ENCODE results near the gene CYSLTR2.
"Not testable (repeated sequence)": the region's sequence is repeated elsewhere in the genome, so short reads cannot be mapped to it uniquely, and the experiment has no call there.

The CYSLTR2 gene

GRCh38 chr13:48696676-48697075, 42.9 kb downstream of the CYSLTR2 start:
- not testable (repeated sequence) for DNase-seq

DNA sequence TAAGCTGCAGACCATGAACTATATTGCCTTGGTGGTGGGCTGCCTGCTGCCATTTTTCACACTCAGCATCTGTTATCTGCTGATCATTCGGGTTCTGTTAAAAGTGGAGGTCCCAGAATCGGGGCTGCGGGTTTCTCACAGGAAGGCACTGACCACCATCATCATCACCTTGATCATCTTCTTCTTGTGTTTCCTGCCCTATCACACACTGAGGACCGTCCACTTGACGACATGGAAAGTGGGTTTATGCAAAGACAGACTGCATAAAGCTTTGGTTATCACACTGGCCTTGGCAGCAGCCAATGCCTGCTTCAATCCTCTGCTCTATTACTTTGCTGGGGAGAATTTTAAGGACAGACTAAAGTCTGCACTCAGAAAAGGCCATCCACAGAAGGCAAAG, 53.7 kb downstream of the CYSLTR2 start:
- no peak for DNase-seq

GRCh38 chr13:48708764-48709163, 55.0 kb downstream of the CYSLTR2 start:
- no peak for DNase-seq

GRCh38 chr13:48709213-48709612, 55.5 kb downstream of the CYSLTR2 start:
- DNase-seq = no peak

DNA sequence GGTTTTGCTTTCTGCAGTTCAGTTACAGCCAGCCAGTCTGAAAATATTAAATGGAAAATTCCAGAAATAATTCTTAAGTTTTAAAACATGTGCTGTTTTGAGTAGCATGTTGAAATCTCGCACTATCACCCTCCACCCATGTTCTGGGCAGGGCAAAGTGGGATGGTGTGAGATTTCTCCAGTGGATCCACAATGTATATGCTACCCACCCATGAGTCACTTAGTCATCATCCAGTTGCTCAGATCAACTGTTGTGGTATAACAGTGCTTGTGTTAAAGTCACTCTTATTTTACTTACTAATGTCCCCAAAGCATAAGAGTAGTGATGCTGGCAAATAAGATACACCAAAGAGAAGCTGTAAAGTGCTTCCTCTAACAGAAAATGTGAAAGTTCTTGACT, 56.4 kb downstream of the CYSLTR2 start:
- no peak for DNase-seq

GRCh38 chr13:48712141-48712540, 58.4 kb downstream of the CYSLTR2 start:
- DNase-seq = no peak

- DNase-seq = no peak
Observed at GRCh38 chr13:48715977-48716376, 62.2 kb downstream of the CYSLTR2 start.

DNA sequence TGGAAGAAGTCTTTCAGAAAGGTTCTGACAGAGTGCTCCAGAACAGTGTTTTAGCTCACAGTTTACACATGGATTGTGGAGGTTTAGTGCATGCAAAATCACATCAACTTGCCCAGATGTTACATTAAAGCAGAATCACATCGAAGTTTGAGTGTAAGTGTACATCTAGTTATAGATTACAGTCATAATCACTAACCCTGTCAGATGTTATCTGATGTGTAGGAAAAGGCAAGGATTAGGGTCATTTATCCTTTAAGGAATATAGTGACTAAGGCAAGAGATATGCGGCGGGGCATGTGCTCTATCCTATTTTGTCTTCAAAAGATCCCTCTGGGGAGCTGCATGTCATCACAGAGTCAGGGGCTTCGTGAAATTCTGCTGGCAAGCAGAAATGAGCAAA, 66.9 kb downstream of the CYSLTR2 start:
- no peak for DNase-seq

DNA sequence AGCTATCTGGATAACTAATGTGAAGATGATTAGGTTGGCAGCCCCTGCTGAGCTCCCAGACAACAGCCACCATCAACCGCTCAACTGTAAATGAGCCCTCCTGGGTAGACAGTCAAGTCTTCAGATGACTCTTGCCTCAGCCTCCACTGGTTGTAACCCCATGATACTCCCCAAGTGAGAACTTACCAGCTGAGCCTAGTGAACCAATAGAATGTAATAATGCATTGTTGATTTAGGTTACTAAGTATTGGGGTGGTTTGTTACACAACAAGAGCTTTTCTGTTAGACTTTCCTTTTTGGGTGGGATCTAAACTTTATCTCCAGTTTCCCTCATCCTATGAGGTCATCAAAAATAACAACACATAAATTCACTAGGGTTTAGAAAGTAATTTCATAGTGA, 69.4 kb downstream of the CYSLTR2 start:
- DNase-seq = no peak

GRCh38 chr13:48725271-48725670, 71.5 kb downstream of the CYSLTR2 start:
- no peak for DNase-seq

DNA sequence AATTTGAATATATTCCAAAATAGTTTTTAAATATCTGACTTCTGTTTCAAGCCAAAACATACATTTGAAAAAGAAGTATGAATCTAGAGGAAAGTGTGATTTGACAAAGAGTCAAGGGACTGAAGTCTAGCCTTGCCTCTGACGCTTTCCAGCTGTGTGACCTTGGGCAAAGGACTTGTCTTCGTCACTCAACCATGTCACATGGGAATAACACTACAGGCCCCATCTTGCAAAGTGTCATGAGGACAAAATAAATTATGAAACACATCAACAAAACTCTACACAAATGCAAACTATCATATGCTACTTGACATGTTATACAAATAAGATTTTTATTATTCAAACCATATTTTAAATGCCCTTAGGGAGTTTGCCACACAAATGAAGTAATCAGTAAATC, 73.0 kb downstream of the CYSLTR2 start:
- no peak for DNase-seq

- no peak for DNase-seq
Observed at GRCh38 chr13:48727241-48728011, 73.7 kb downstream of the CYSLTR2 start.

DNA sequence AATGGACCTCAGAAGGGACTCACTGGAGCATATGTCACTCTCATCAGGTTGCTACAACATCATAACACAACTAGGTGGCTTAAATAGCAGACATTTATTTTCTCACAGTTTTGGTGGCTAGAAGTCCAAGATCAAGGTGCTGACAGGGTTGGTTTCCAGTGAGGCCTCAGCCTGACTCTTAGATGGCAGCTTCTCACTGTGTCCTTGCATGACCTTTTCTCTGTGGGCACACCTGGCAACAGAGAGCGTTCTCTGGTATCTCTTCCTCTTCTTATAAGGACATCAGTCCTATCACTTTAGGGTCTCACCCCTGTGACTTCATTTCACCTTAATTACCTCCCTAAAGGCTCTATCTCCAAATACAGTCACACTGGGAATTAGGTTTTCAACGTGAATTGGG, 74.5 kb downstream of the CYSLTR2 start:
- DNase-seq = no peak

DNA sequence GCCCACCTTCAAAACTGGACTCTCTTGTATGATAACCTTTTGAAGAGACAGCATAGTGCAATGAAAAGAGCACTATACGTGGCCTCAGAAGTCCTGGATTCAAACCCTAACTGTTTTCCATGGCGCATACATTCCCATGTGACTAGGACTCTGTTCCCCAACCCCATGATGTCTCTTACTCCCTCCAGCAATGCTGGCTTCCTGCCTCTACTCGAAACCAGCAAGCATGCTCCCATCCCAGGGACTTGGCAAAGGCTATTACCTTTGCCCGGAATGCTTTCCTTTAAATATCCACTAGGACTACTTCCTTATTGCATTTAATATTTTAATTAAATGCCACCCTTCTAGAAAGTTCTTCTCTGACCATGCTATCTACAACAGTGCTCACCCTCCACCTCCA, 75.1 kb downstream of the CYSLTR2 start:
- no peak for DNase-seq

- peak in 3 of 4 experiments; percentile 34 to 43 (median 42) for DNase-seq
Observed at GRCh38 chr13:48729856-48730255, 76.1 kb downstream of the CYSLTR2 start.

- DNase-seq = peak in 3 of 4 experiments; percentile 21 to 59 (median 26)
Observed at GRCh38 chr13:48731001-48731658, 77.4 kb downstream of the CYSLTR2 start.

- peak; percentile 47 to 82 (median 65) for DNase-seq
Observed at GRCh38 chr13:48731957-48732569, 78.3 kb downstream of the CYSLTR2 start.

DNA sequence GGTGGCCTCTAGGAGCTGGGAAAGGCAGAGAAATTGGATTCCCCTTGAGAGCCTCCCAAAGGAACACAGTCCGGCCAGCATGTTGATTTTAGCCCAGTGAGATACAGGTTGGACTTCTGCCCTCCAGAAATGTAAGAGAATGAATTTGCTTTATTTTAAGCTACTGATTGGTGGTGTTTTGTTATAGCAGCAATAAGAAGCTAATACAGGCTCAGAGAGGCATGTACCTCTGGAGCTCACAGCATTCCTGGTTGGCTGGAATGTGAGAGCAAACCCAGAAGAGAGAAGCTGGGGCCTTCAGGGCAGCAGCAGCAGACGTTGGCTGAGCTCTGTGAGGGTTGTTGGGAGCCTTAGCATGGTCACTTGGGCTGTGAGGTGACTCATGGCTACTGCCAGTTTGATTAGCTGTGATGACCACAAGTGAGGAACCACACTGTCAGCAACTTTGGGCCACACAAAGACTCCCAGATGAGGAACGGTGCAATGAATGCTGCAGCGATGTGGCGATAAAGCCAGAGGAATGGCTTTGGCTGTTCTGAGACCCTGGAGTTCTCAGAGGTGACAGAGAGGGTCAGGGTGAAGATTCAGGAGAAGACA, 80.1 kb downstream of the CYSLTR2 start:
- DNase-seq = peak; percentile 70 to 86 (median 80)

DNA sequence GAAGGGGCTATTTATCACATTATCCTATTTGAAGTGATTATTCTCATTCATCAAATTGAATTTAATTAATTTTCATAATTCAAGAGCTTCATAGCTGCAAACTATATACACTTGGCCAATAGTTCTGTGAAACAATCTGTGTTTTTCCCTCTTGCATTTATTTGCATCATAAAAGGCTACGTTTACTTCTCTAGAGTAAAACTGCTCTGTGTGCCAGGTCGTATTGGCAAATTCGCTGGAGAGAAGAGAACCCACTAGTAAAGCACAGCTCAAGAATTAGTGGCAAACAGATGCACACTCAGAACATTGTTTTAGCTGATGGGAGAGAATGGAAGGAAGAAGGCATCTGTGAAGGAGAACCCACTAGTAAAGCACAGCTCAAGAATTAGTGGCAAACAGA, 81.8 kb downstream of the CYSLTR2 start:
- DNase-seq = no peak

GRCh38 chr13:48737689-48738088, 84.0 kb downstream of the CYSLTR2 start:
- no peak for DNase-seq

DNA sequence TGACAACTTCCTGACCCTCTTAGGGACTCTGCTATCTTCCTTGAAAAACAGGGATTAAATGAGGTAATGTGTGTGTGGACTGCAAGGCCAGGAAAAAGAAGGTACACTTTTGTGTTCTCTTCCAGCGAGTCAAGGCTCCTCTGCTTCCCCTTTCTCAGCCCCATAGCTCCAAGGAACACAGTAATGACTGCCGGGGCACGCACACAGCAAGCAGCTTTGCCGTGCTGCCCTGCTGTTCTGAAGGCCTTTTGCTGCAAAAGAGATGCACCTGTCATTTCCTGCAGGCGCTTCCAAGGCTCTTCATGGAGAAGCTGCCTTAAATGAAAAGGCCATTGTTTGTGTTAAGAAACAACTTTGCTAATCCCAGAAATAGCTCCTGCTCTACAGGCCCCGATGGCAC, 84.6 kb downstream of the CYSLTR2 start:
- peak in 3 of 4 experiments; percentile 39 to 49 (median 49) for DNase-seq

GRCh38 chr13:48739386-48739964, 85.7 kb downstream of the CYSLTR2 start:
- peak in 2 of 4 experiments; percentile 17 to 21 for DNase-seq

GRCh38 chr13:48741377-48741776, 87.6 kb downstream of the CYSLTR2 start:
- no peak for DNase-seq
